Measurements from ENCODE around the gene MAMDC2. TPM values are rescaled to one million over a fixed set of nuclear protein-coding genes. Genes with fewer than 3 reads are reported as not detected.

MAMDC2 gene
- total RNA-seq, 1 experiment from 2014 or later: 1.2 TPM

DNA sequence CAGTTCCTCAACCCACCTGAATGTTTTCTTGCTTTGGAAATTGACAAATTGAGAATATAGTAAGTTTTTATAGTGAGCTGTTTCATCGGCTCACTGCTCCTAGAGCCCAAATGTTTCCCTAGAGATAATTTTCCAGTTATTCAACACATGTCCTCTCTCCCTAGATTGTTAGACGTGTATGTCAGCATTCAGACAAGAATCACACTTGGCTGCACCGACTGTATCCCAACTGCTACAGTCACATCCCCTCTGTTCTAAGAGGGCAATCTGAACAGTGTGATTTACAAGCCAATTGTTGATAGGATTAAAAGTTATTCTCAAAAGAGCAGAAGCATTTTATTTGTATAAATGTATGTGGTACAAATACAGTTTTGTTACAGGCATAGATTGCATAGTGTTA is 93.9 kb downstream of the MAMDC2 start:
- Histone ChIP-seq H3K9me3 (ENCODE audit: control insufficient read depth in 1 of 2, insufficient read depth in 1 of 2, low read depth in 1 of 2, low read length in 2 of 2) (no peaks in the 10 kb centered on the region), H3K4me2 (ENCODE audit: low read length) (no peak overlapping the region), H3K27me3 (ENCODE audit: insufficient read depth, low read length) (no peaks in the 10 kb centered on the region), H3K27ac (ENCODE audit: low read depth, low read length) (no peak overlapping the region), H3K79me2 (ENCODE audit: insufficient read depth, low read length) (no peaks in the 10 kb centered on the region), H3K9ac (ENCODE audit: low read length) (no peak overlapping the region), H3K36me3 (ENCODE audit: control insufficient read depth in 1 of 2, insufficient read depth in 2 of 2, low read length in 2 of 2) (no peaks in the 10 kb centered on the region), H3K9me2 (ENCODE audit: insufficient read depth) (no peaks in the 10 kb centered on the region), H3K4me1 (ENCODE audit: control insufficient read depth in 1 of 2, insufficient read depth in 2 of 2, low read length in 2 of 2) (no peaks in the 10 kb centered on the region; a peak in 1 of 4 replicates), H4K20me1 (ENCODE audit: insufficient read depth) (no peaks in the 10 kb centered on the region), H2AFZ (ENCODE audit: low read depth, low read length, poor library complexity, severe bottlenecking) (no peak overlapping the region), H3K4me3 (replicated peaks in 1 of 2; ENCODE audit: low read depth in 1 of 2, low read length in 2 of 2) (no peak overlapping the region)
- ATAC-seq: no peak
- ChIA-PET RAD21 (ENCODE audit: low non-redundant PET in 1 of 2, low total read pairs in 2 of 2, uncharacterized antibody in 2 of 2, unreplicated experiment in 2 of 2) (no interaction called here), POLR2A (no interaction called here), CTCF (no interaction called here)
- TF ChIP-seq ZFX (IDR thresholded peaks at IDR 0.05) (no peak), CEBPB (IDR thresholded peaks at IDR 0.05; ENCODE audit: low read depth) (no peak), ELF1 (IDR thresholded peaks at IDR 0.05; ENCODE audit: borderline replicate concordance, low read depth) (no peak), SP1 (IDR thresholded peaks at IDR 0.05; ENCODE audit: low read depth) (no peak), EGR1 (IDR thresholded peaks at IDR 0.05; ENCODE audit: low read depth) (no peak), RAD21 (IDR thresholded peaks at IDR 0.05; ENCODE audit: low read depth) (no peak), FOSL1 (IDR thresholded peaks at IDR 0.05; ENCODE audit: low read depth) (no peak)
- TF ChIP-seq, protein P1, sequence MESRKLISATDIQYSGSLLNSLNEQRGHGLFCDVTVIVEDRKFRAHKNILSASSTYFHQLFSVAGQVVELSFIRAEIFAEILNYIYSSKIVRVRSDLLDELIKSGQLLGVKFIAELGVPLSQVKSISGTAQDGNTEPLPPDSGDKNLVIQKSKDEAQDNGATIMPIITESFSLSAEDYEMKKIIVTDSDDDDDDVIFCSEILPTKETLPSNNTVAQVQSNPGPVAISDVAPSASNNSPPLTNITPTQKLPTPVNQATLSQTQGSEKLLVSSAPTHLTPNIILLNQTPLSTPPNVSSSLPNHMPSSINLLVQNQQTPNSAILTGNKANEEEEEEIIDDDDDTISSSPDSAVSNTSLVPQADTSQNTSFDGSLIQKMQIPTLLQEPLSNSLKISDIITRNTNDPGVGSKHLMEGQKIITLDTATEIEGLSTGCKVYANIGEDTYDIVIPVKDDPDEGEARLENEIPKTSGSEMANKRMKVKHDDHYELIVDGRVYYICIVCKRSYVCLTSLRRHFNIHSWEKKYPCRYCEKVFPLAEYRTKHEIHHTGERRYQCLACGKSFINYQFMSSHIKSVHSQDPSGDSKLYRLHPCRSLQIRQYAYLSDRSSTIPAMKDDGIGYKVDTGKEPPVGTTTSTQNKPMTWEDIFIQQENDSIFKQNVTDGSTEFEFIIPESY (IDR thresholded peaks at IDR 0.05; ENCODE audit: extremely low read depth, insufficient replicate concordance, low read length): no peak
- TF ChIP-seq, protein P2, sequence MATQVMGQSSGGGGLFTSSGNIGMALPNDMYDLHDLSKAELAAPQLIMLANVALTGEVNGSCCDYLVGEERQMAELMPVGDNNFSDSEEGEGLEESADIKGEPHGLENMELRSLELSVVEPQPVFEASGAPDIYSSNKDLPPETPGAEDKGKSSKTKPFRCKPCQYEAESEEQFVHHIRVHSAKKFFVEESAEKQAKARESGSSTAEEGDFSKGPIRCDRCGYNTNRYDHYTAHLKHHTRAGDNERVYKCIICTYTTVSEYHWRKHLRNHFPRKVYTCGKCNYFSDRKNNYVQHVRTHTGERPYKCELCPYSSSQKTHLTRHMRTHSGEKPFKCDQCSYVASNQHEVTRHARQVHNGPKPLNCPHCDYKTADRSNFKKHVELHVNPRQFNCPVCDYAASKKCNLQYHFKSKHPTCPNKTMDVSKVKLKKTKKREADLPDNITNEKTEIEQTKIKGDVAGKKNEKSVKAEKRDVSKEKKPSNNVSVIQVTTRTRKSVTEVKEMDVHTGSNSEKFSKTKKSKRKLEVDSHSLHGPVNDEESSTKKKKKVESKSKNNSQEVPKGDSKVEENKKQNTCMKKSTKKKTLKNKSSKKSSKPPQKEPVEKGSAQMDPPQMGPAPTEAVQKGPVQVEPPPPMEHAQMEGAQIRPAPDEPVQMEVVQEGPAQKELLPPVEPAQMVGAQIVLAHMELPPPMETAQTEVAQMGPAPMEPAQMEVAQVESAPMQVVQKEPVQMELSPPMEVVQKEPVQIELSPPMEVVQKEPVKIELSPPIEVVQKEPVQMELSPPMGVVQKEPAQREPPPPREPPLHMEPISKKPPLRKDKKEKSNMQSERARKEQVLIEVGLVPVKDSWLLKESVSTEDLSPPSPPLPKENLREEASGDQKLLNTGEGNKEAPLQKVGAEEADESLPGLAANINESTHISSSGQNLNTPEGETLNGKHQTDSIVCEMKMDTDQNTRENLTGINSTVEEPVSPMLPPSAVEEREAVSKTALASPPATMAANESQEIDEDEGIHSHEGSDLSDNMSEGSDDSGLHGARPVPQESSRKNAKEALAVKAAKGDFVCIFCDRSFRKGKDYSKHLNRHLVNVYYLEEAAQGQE (IDR thresholded peaks at IDR 0.05; ENCODE audit: low read depth): no peak
- BruUV-seq (replicated peaks): no TSS peak
- DNase-seq (ENCODE audit: low read depth, low spot score): no peak
- intact Hi-C loops (cut with micrococcal nuclease): no loop called here

Data from HCT116 (cell line).